ENCODE data around the gene CDK14. TPM values are rescaled to one million over a fixed set of nuclear protein-coding genes. Genes with fewer than 3 reads are reported as not detected.
"Not testable (repeated sequence)": the region's sequence is repeated elsewhere in the genome, so short reads cannot be mapped to it uniquely, and the experiment has no call there.

CDK14 gene
- polyA plus RNA-seq, 3 donors: 28.8 to 33.3 (median 29.1) TPM

GRCh38 chr7:90625562-90625961 is 29.4 kb downstream of the CDK14 start:
- peak; percentile 84 for DNase-seq

GRCh38 chr7:90626013-90626412 is 29.9 kb downstream of the CDK14 start:
- DNase-seq: no peak

GRCh38 chr7:90629297-90629918 is 33.3 kb downstream of the CDK14 start:
- DNase-seq: peak; percentile 36

GRCh38 chr7:90631502-90631901 is 35.4 kb downstream of the CDK14 start:
- no peak for DNase-seq

- DNase-seq: not testable (repeated sequence)
Measured at GRCh38 chr7:90639683-90640082, 43.6 kb downstream of the CDK14 start.

GRCh38 chr7:90642978-90643377 is 46.9 kb downstream of the CDK14 start:
- no peak for DNase-seq

GRCh38 chr7:90645784-90646183 is 49.7 kb downstream of the CDK14 start:
- peak; percentile 48 for DNase-seq

- DNase-seq: no peak
Measured at GRCh38 chr7:90648107-90648506, 52.0 kb downstream of the CDK14 start.

- no peak for DNase-seq
Measured at GRCh38 chr7:90648834-90649233, 52.7 kb downstream of the CDK14 start.

GRCh38 chr7:90654718-90655427 is 58.8 kb downstream of the CDK14 start:
- DNase-seq: no peak

- no peak for DNase-seq
Measured at GRCh38 chr7:90655566-90655965, 59.4 kb downstream of the CDK14 start.

GRCh38 chr7:90657481-90657880 is 61.4 kb downstream of the CDK14 start:
- DNase-seq: no peak

GRCh38 chr7:90660100-90660499 is 64.0 kb downstream of the CDK14 start:
- DNase-seq: no peak

- no peak for DNase-seq
Measured at GRCh38 chr7:90660819-90661218, 64.7 kb downstream of the CDK14 start.

GRCh38 chr7:90661290-90662151 is 65.4 kb downstream of the CDK14 start:
- DNase-seq: no peak

- no peak for DNase-seq
Measured at GRCh38 chr7:90663176-90663575, 67.1 kb downstream of the CDK14 start.

GRCh38 chr7:90666186-90666585 is 70.1 kb downstream of the CDK14 start:
- no peak for DNase-seq

- peak; percentile 36 for DNase-seq
Measured at GRCh38 chr7:90668992-90669391, 72.9 kb downstream of the CDK14 start.

GRCh38 chr7:90669492-90669891 is 73.4 kb downstream of the CDK14 start:
- DNase-seq: no peak

- no peak for DNase-seq
Measured at GRCh38 chr7:90671571-90671970, 75.5 kb downstream of the CDK14 start.

- no peak for DNase-seq
Measured at GRCh38 chr7:90672210-90672609, 76.1 kb downstream of the CDK14 start.

- DNase-seq: no peak
Measured at GRCh38 chr7:90674625-90675024, 78.5 kb downstream of the CDK14 start.

- no peak for DNase-seq
Measured at GRCh38 chr7:90675982-90676381, 79.9 kb downstream of the CDK14 start.
